GM21825 (cell line): ENCODE measurements around the gene RGSL1.

ENCODE experiments used
- ATAC-seq: cut with Tn5 transposase; IDR thresholded peaks from one replicate; pipeline ENCODE4 v1.9.1; 2021; ENCODE audit warnings: mild to moderate bottlenecking, moderate library complexity; ENCODE audit not compliant: unreplicated experiment

RGSL1 gene

DNA sequence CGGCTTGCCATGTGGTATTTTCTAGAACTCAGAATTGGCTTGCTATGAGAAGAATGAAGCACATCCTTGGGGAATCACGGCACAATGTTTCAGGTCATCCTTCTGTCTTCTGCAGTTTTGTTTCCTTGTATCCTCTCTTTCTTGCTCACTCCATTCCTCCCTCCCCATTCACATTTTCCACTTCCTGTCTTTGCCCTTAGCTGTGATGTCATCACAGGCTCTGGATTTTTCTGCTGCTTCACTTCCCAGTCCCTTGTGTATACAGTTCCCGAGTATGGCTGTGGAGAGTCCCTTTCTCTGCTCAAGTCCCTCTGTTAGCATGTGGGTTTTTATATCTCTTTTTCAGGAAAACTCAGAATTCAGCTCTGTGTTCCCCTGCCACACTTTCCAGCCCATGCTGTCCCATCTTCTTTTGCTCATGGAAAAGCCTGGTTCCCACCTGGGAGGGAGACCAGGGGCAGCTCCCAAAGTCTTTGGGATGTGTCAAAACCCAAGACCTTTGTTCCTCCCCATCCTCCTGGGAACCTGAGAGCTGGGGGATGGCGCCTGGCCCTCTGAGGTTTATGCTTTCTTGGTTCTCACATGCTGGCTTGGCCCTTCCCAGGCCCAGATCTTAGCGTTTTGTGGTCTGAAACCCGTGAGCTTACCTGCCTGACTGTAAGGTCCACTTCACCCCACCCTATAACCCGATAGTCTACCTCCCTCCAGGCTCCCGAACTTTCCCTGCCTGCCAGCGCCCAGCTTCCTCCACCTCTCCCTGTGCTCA is 159.1 kb downstream of the RGSL1 start:
- ATAC-seq: no peak
